Left renal pelvis (tissue), 4 donors: ENCODE measurements around the gene PKDREJ. TPM values are rescaled to one million over a fixed set of nuclear protein-coding genes. Genes with fewer than 3 reads are reported as not detected.
"Not testable (repeated sequence)": the region's sequence is repeated elsewhere in the genome, so short reads cannot be mapped to it uniquely, and the experiment has no call there.

Source experiments
- DNase-seq, 4 donors: peaks; one replicate each; pipeline ENCODE4 v3.0.0-alpha.2; 2013; ENCODE audit warnings: low read depth in 4 of 4, low spot score in 3 of 4
- polyA plus RNA-seq, 4 donors: library from polyadenylated mRNA; unstranded; fragments of 120-200 nt; gene quantifications; one replicate each; pipeline ENCODE4 v1.2.1, GENCODE V29; 2013; ENCODE audit not compliant: insufficient read length in 4 of 4

The PKDREJ gene
- polyA plus RNA-seq, 4 donors, result 0.20 to 0.52 (median 0.35) TPM

GRCh38 chr22:46272762-46273431 lies 9.8 kb upstream of the PKDREJ start:
- DNase-seq, result no peak

- DNase-seq, result no peak
These were observed 9.1 kb upstream of the PKDREJ start for GRCh38 chr22:46272196-46272595.

- DNase-seq, result no peak
These were observed 6.4 kb upstream of the PKDREJ start for GRCh38 chr22:46269564-46269963.

GRCh38 chr22:46267431-46268279 lies 4.5 kb upstream of the PKDREJ start, which contains the start of gene TTC38:
TTC38 (plus strand) TSS chr22:46268008; CDS start chr22:46268040, 32 bp downstream.
- peak; percentile 58 to 70 (median 64) for DNase-seq

- DNase-seq, result not testable (repeated sequence)
These were observed 2.5 kb upstream of the PKDREJ start for GRCh38 chr22:46265627-46266026.

- DNase-seq, result not testable (repeated sequence)
These were observed 1.4 kb upstream of the PKDREJ start for GRCh38 chr22:46264520-46264919.

GRCh38 chr22:46262449-46263215 lies 511 bp downstream of the PKDREJ start:
- no peak for DNase-seq

- DNase-seq, result no peak
These were observed 3.1 kb downstream of the PKDREJ start for GRCh38 chr22:46260038-46260437.

GRCh38 chr22:46259374-46259773 lies 3.8 kb downstream of the PKDREJ start:
- DNase-seq, result no peak

GRCh38 chr22:46256358-46256958 lies 6.7 kb downstream of the PKDREJ start:
- no peak for DNase-seq

- DNase-seq, result no peak
These were observed 11.2 kb downstream of the PKDREJ start for GRCh38 chr22:46251816-46252380.

- DNase-seq, result no peak
These were observed 11.9 kb downstream of the PKDREJ start for GRCh38 chr22:46251266-46251665.

- no peak for DNase-seq
These were observed 12.4 kb downstream of the PKDREJ start for GRCh38 chr22:46250783-46251125.

GRCh38 chr22:46250035-46250782 lies 12.9 kb downstream of the PKDREJ start, which contains the start of gene CDPF1:
CDPF1 (minus strand) TSS chr22:46250293; CDS start chr22:46248284, 2,009 bp downstream.
- DNase-seq, result peak; percentile 60 to 77 (median 72)

- no peak for DNase-seq
These were observed 15.6 kb downstream of the PKDREJ start for GRCh38 chr22:46247443-46247975.

GRCh38 chr22:46246178-46246577 lies 17.0 kb downstream of the PKDREJ start:
- DNase-seq, result no peak

GRCh38 chr22:46245511-46245910 lies 17.6 kb downstream of the PKDREJ start:
- no peak for DNase-seq

GRCh38 chr22:46244771-46245170 lies 18.4 kb downstream of the PKDREJ start:
- DNase-seq, result no peak

GRCh38 chr22:46242076-46242475 lies 21.1 kb downstream of the PKDREJ start:
- no peak for DNase-seq
